Activated CD4-positive, alpha-beta T cell treated with anti-CD3 and anti-CD28 coated beads for 36 hours (primary cell): ENCODE data around the gene LARP4. TPM values are rescaled to one million over a fixed set of nuclear protein-coding genes. Genes with fewer than 3 reads are reported as not detected.

Experiments
- ATAC-seq: fragments of 200-7000 bp; cut with Tn5 transposase; one replicate; pipeline ENCODE4 v1.10.0; 2021; ENCODE audit warnings: mild to moderate bottlenecking, moderate library complexity
- CTCF ChIA-PET: fragments of 350-600 bp; sonication (Branson Sonifier 250); formaldehyde crosslinking; loops from one replicate; lab custom pipeline; 2021; ENCODE audit warnings: antibody characterized with exemption; lab: Charles Lee
- POLR2A ChIA-PET: fragments of 350-600 bp; sonication (Branson Sonifier 250); formaldehyde crosslinking; loops from one replicate; lab custom pipeline; 2021; ENCODE audit warnings: antibody characterized with exemption, inconsistent platforms; lab: Charles Lee
- DNase-seq: peaks from one replicate; pipeline ENCODE4 v3.0.0-alpha.2; 2020
- H3K27ac Mint-ChIP-seq: one replicate; pipeline ENCODE4 v1.8.0; 2021; ENCODE audit warnings: mixed read lengths
- H3K27me3 Mint-ChIP-seq: one replicate; pipeline ENCODE4 v1.8.0; 2021; ENCODE audit warnings: mixed read lengths
- H3K36me3 Mint-ChIP-seq: one replicate; pipeline ENCODE4 v1.8.0; 2021; ENCODE audit warnings: low read depth, mixed read lengths
- H3K4me1 Mint-ChIP-seq: one replicate; pipeline ENCODE4 v1.8.0; 2021; ENCODE audit warnings: mixed read lengths
- H3K4me3 Mint-ChIP-seq: one replicate; pipeline ENCODE4 v1.8.0; 2021; ENCODE audit warnings: mild to moderate bottlenecking, moderate library complexity, mixed read lengths
- H3K9me3 Mint-ChIP-seq: one replicate; pipeline ENCODE4 v1.8.0; 2021; ENCODE audit warnings: low read depth, mixed read lengths
- intact Hi-C, 2 experiments: fragments of 100-400 bp; cut with DNase I in 1 of 2; cut with micrococcal nuclease in 1 of 2; formaldehyde crosslinking; loops; one replicate each; pipeline versions ENCODE4 v1.14.2 to v1.15.1; 2022 to 2024; cut with DNase I, micrococcal nuclease
- total RNA-seq, 2 experiments: library from RNA; stranded (reverse); gene quantifications; one replicate each; pipeline ENCODE4 v1.2.3, GENCODE V29; 2021

LARP4 gene
- total RNA-seq, 2 experiments from 2014 or later: 66.3 to 72.4 TPM

- peaks cover 2% of the 10 kb centered on the region for H3K9me3 Mint-ChIP-seq
- H3K4me1 Mint-ChIP-seq: peaks cover 33% of the 10 kb centered on the region
- no peaks in the 10 kb centered on the region for H3K27me3 Mint-ChIP-seq
- DNase-seq (no peak), ATAC-seq (no peak)
- H3K4me3 Mint-ChIP-seq: no peak overlapping the region
- POLR2A ChIA-PET: interaction anchor here (0.7 kb wide), 1 partner anchor 14 kb away, joined by 3 read pairs; no protein-coding TSS in a partner anchor
- H3K36me3 Mint-ChIP-seq: peaks cover 21% of the 10 kb centered on the region
- CTCF ChIA-PET: interaction anchor here (1.0 to 3.6 kb wide), 5 partner anchors 14 to 391 kb away, joined by 3 to 18 read pairs (median 4); partner anchors contain the start of gene DIP2B
- intact Hi-C loops: no loop called here
- no peak overlapping the region for H3K27ac Mint-ChIP-seq
These were observed 123.1 kb downstream of the LARP4 start for GRCh38 chr12:50523772-50524171.

- Mint-ChIP-seq H3K27me3 (no peaks in the 10 kb centered on the region), H3K27ac (peak overlapping the region; percentile 11), H3K4me3 (no peak overlapping the region), H3K9me3 (peaks cover 2% of the 10 kb centered on the region), H3K4me1 (peaks cover 41% of the 10 kb centered on the region), H3K36me3 (peaks cover 25% of the 10 kb centered on the region)
- ATAC-seq (no peak), DNase-seq (no peak)
- intact Hi-C loops: no loop called here
- ChIA-PET POLR2A (interaction anchor here (0.6 kb wide), 1 partner anchor 13 kb away, joined by 3 read pairs; no protein-coding TSS in a partner anchor), CTCF (interaction anchor here (1.1 to 3.6 kb wide), 3 partner anchors 16 to 114 kb away, joined by 3 to 18 read pairs (median 6); partner anchors contain the start of gene DIP2B)
These were observed 123.9 kb downstream of the LARP4 start for GRCh38 chr12:50524621-50525020.

GRCh38 chr12:50525422-50525821 is 124.7 kb downstream of the LARP4 start:
- H3K4me1 Mint-ChIP-seq: peaks cover 42% of the 10 kb centered on the region
- intact Hi-C loops: no loop called here

GRCh38 chr12:50527359-50527726 is 126.7 kb downstream of the LARP4 start:
- no peak overlapping the region for H3K4me3 Mint-ChIP-seq
- no peak for DNase-seq
- H3K27me3 Mint-ChIP-seq: no peaks in the 10 kb centered on the region
- no peak for ATAC-seq
- peaks cover 2% of the 10 kb centered on the region for H3K9me3 Mint-ChIP-seq
- CTCF ChIA-PET: no interaction called here
- H3K27ac Mint-ChIP-seq: peak overlapping the region; percentile 8
- H3K36me3 Mint-ChIP-seq: peaks cover 23% of the 10 kb centered on the region
- H3K4me1 Mint-ChIP-seq: peaks cover 42% of the 10 kb centered on the region
- intact Hi-C loops: no loop called here
- POLR2A ChIA-PET: no interaction called here

More at GRCh38 chr12:50525422-50525821, 124.7 kb downstream of the LARP4 start:
- DNase-seq (no peak), ATAC-seq (no peak)
- H3K27ac Mint-ChIP-seq: peak overlapping the region; percentile 12
- H3K36me3 Mint-ChIP-seq: peaks cover 25% of the 10 kb centered on the region
- no peak overlapping the region for H3K4me3 Mint-ChIP-seq
- ChIA-PET POLR2A (interaction anchor here (0.7 to 1.2 kb wide), 2 partner anchors 8 to 42 kb away, joined by 3 to 5 read pairs; no protein-coding TSS in a partner anchor), CTCF (interaction anchor here (3.6 kb wide), 1 partner anchor 16 kb away, joined by 18 read pairs; no protein-coding TSS in a partner anchor)
- H3K27me3 Mint-ChIP-seq: no peaks in the 10 kb centered on the region
- H3K9me3 Mint-ChIP-seq: peaks cover 2% of the 10 kb centered on the region

- ChIA-PET CTCF (no interaction called here), POLR2A (interaction anchor here (0.7 kb wide), 1 partner anchor 14 kb away, joined by 3 read pairs; no protein-coding TSS in a partner anchor)
- ATAC-seq (no peak), DNase-seq (no peak)
- Mint-ChIP-seq H3K27ac (peak overlapping the region; percentile 59), H3K4me1 (peaks cover 36% of the 10 kb centered on the region), H3K27me3 (no peaks in the 10 kb centered on the region), H3K36me3 (peaks cover 18% of the 10 kb centered on the region), H3K9me3 (no peaks in the 10 kb centered on the region), H3K4me3 (no peak overlapping the region)
- intact Hi-C loops: no loop called here
These were observed 128.1 kb downstream of the LARP4 start for GRCh38 chr12:50528800-50529199.

- POLR2A ChIA-PET: no interaction called here
- peaks cover 30% of the 10 kb centered on the region for H3K4me1 Mint-ChIP-seq
- ATAC-seq (no peak), DNase-seq (no peak)
- intact Hi-C loops: no loop called here
- no peaks in the 10 kb centered on the region for H3K27me3 Mint-ChIP-seq
- H3K4me3 Mint-ChIP-seq: no peak overlapping the region
- CTCF ChIA-PET: interaction anchor here (1.1 kb wide), 1 partner anchor 25 kb away, joined by 4 read pairs; no protein-coding TSS in a partner anchor
- peaks cover 14% of the 10 kb centered on the region for H3K36me3 Mint-ChIP-seq
- no peaks in the 10 kb centered on the region for H3K9me3 Mint-ChIP-seq
- H3K27ac Mint-ChIP-seq: peak overlapping the region; percentile 59
These were observed 128.7 kb downstream of the LARP4 start for GRCh38 chr12:50529345-50529744.

Other genes with a start within 250 kb of the LARP4 start
- gene CERS5, start 233.5 kb upstream of the LARP4 start, total RNA-seq: 10 to 100 TPM; 49.4 to 64.4 TPM
- 10 to 100 TPM; 69.7 to 90.4 TPM for gene LIMA1, start 117.4 kb upstream of the LARP4 start, total RNA-seq
- gene FAM186A, start 4.3 kb upstream of the LARP4 start, total RNA-seq: not detected
- gene DIP2B, start 104.1 kb downstream of the LARP4 start, total RNA-seq: 10 to 100 TPM; 29.2 to 29.4 TPM